Measurements from ENCODE around the gene GARRE1.

GRCh38 chr19:34269081-34269480 lies 14.7 kb downstream of the GARRE1 start:
- TF ChIP-seq CTCF (IDR thresholded peaks at IDR 0.05) (no peak), POLR2A (IDR thresholded peaks at IDR 0.05) (no peak)
